Keratinocyte (primary cell): ENCODE data around the gene PACC1. TPM values are rescaled to one million over a fixed set of nuclear protein-coding genes. Genes with fewer than 3 reads are reported as not detected.
"Not testable (repeated sequence)": the region's sequence is repeated elsewhere in the genome, so short reads cannot be mapped to it uniquely, and the experiment has no call there.

Experiments used
- DNase-seq: peaks from one replicate; pipeline ENCODE4 v3.0.0-alpha.2; 2011; ENCODE audit warnings: low read depth, missing footprints, low spot score
- FAIRE-seq: peaks from 2 replicates; lab custom pipeline; 2011; peaks lifted over from hg19 to GRCh38; lab: Jason Lieb, UNC
- H2AFZ ChIP-seq: 2 replicates; pipeline ENCODE4 v1.6.0; 2012; ENCODE audit warnings: low read length, control low read depth, inconsistent platforms; ENCODE audit not compliant: control insufficient read depth
- H3K27ac ChIP-seq: 2 replicates; pipeline ENCODE4 v1.5.1; 2011; ENCODE audit warnings: low read length; ENCODE audit not compliant: control insufficient read depth, insufficient read depth
- H3K27me3 ChIP-seq: 3 replicates; pipeline ENCODE4 v1.6.0; 2011; ENCODE audit warnings: low read length; ENCODE audit not compliant: control insufficient read depth, insufficient read depth; ENCODE audit errors: extremely low read depth
- H3K36me3 ChIP-seq, 2 experiments: 2 replicates in 1 of 2; 3 replicates in 1 of 2; pipeline ENCODE4 v1.5.1; 2011; ENCODE audit warnings: low read length in 2 of 2, mild to moderate bottlenecking in 1 of 2; ENCODE audit not compliant: control insufficient read depth in 2 of 2, insufficient read depth in 2 of 2; ENCODE audit errors: extremely low read depth in 1 of 2
- H3K4me1 ChIP-seq: 3 replicates; pipeline ENCODE4 v1.5.1; 2011; ENCODE audit warnings: low read length; ENCODE audit not compliant: control insufficient read depth, insufficient read depth; ENCODE audit errors: extremely low read depth
- H3K4me2 ChIP-seq: 3 replicates; pipeline ENCODE4 v1.6.0; 2011; ENCODE audit warnings: low read depth, low read length; ENCODE audit not compliant: control insufficient read depth, insufficient read depth; ENCODE audit errors: extremely low read depth
- H3K4me3 ChIP-seq, 3 experiments: fragments of 200-600 bp in 1 of 3; sonication (generic) in 1 of 3; 2 replicates in 2 of 3; 3 replicates in 1 of 3; pipeline ENCODE4 v1.5.1; 2011 to 2016; ENCODE audit warnings: low read length in 3 of 3, mild to moderate bottlenecking in 3 of 3, control low read depth in 2 of 3, inconsistent platforms in 1 of 3, low read depth in 1 of 3, mixed read lengths in 1 of 3, mixed run types in 1 of 3, moderate library complexity in 1 of 3; ENCODE audit not compliant: control insufficient read depth in 2 of 3, insufficient read depth in 2 of 3; ENCODE audit errors: extremely low read depth in 1 of 3
- H3K79me2 ChIP-seq: 2 replicates; pipeline ENCODE4 v1.6.0; 2012; ENCODE audit warnings: low read length; ENCODE audit not compliant: control insufficient read depth, insufficient read depth
- H3K9ac ChIP-seq: 3 replicates; pipeline ENCODE4 v1.6.0; 2011; ENCODE audit warnings: low read length; ENCODE audit not compliant: control insufficient read depth, insufficient read depth; ENCODE audit errors: extremely low read depth
- H3K9me1 ChIP-seq: 3 replicates; pipeline ENCODE4 v1.6.0; 2011; ENCODE audit warnings: low read length; ENCODE audit not compliant: control insufficient read depth, insufficient read depth; ENCODE audit errors: extremely low read depth
- H3K9me3 ChIP-seq: 2 replicates; pipeline ENCODE4 v1.5.1; 2012; ENCODE audit warnings: low read depth, low read length; ENCODE audit not compliant: control insufficient read depth
- H4K20me1 ChIP-seq: 3 replicates; pipeline ENCODE4 v1.6.0; 2011; ENCODE audit warnings: low read length; ENCODE audit not compliant: control insufficient read depth, insufficient read depth; ENCODE audit errors: extremely low read depth
- CTCF ChIP-seq, 3 experiments: IDR thresholded peaks in 1 of 3; conservative IDR thresholded peaks in 1 of 3; optimal IDR thresholded peaks in 1 of 3; 2 replicates in 2 of 3; 3 replicates in 1 of 3; pipeline versions ENCODE3 to v1.5.1; 2011; ENCODE audit warnings: low read length in 3 of 3, mild to moderate bottlenecking in 3 of 3, moderate library complexity in 2 of 3, control low read depth in 1 of 3, inconsistent platforms in 1 of 3; ENCODE audit not compliant: insufficient read depth in 2 of 3; ENCODE audit errors: extremely low read depth in 1 of 3
- EZH2 ChIP-seq: IDR thresholded peaks from one replicate; pipeline ENCODE4 v1.6.1; 2012; ENCODE audit warnings: inconsistent platforms, mild to moderate bottlenecking, low read length, moderate library complexity
- dilution Hi-C: fragments of 300-500 bp; cut with MboI; formaldehyde crosslinking; loops from one replicate; pipeline ENCODE4 v1.7.0; 2020; ENCODE audit warnings: low sequenced_read_pairs; ENCODE audit not compliant: extremely low pct_ligation_motif_present
- polyA plus RNA-seq, 5 experiments: library from polyadenylated mRNA; depleted of rRNA in 3 of 5; stranded (reverse) in 3 of 5; stranded (forward) in 1 of 5; unstranded in 1 of 5; fragments of >200 nt; gene quantifications; 1 replicate in 1 of 5; 2 replicates in 3 of 5; 3 replicates in 1 of 5; pipeline versions ENCODE4 v1.2.1 to v1.2.3, GENCODE V29; 2011 to 2012; ENCODE audit warnings: missing spikeins in 2 of 5, low read depth in 1 of 5, low replicate concordance in 1 of 5

Gene PACC1
- polyA plus RNA-seq, 1 donor (not counting 4 experiments of a cell fraction or from before 2014, with no cell fraction given): 12.7 TPM

DNA sequence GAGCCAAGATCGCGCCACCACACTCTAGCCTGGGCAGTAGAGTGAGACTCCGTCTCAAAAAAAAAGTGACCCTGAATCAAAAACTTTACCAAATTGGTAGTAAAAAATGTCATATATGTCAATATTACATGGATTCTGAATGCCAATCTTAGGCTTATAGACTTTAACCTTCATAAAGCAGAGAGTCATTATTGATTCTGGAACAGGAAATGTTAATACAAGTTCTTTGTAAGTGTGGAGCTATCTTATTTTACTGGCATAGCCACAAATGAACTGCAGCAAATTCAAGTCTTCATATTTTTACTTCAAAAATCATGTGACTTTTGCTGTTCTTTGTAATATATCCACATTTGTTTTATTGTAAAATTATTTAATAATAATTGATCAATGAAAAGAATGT is 88.1 kb downstream of the PACC1 start:
- Histone ChIP-seq H3K79me2 (peaks cover 4% of the 10 kb centered on the region), H3K36me3 (peaks cover 0 to 1% of the 10 kb centered on the region in 2 experiments), H3K9me1 (no peaks in the 10 kb centered on the region), H3K9ac (no peak overlapping the region), H4K20me1 (no peaks in the 10 kb centered on the region), H3K4me1 (no peaks in the 10 kb centered on the region), H3K27ac (no peak overlapping the region), H2AFZ (no peak overlapping the region), H3K27me3 (no peaks in the 10 kb centered on the region), H3K4me2 (no peak overlapping the region), H3K4me3 (no peak overlapping the region), H3K9me3 (no peaks in the 10 kb centered on the region)
- no peak for DNase-seq
- dilution Hi-C loops: no loop called here
- FAIRE-seq: no peak
- TF ChIP-seq CTCF (optimal IDR thresholded peaks at IDR 0.05 in 1 of 3, IDR thresholded peaks at IDR 0.05 in 1 of 3, conservative IDR thresholded peaks at IDR 0.05 in 1 of 3; ENCODE audit: extremely low read depth in 1 of 3, insufficient read depth in 2 of 3, low read length in 3 of 3) (no peak), EZH2 (no peak)

GRCh38 chr1:212323066-212323465 is 91.6 kb downstream of the PACC1 start:
- FAIRE-seq: no peak
- no peak overlapping the region for H2AFZ ChIP-seq
- H3K9me3 ChIP-seq: no peaks in the 10 kb centered on the region
- no peak overlapping the region for H3K9ac ChIP-seq
- peaks cover 6% of the 10 kb centered on the region for H3K79me2 ChIP-seq
- no peak for DNase-seq
- H4K20me1 ChIP-seq: no peaks in the 10 kb centered on the region
- H3K27ac ChIP-seq: no peak overlapping the region
- no peaks in the 10 kb centered on the region for H3K36me3 ChIP-seq
- H3K4me1 ChIP-seq: no peaks in the 10 kb centered on the region
- no peaks in the 10 kb centered on the region for H3K9me1 ChIP-seq
- no peak for TF ChIP-seq EZH2
- no peak for TF ChIP-seq CTCF (optimal IDR thresholded peaks at IDR 0.05 in 1 of 3, IDR thresholded peaks at IDR 0.05 in 1 of 3, conservative IDR thresholded peaks at IDR 0.05 in 1 of 3; ENCODE audit: extremely low read depth in 1 of 3, insufficient read depth in 2 of 3, low read length in 3 of 3)
- no peaks in the 10 kb centered on the region for H3K27me3 ChIP-seq
- no peak overlapping the region for H3K4me2 ChIP-seq
- dilution Hi-C loops: no loop called here
- no peak overlapping the region for H3K4me3 ChIP-seq

- peaks cover 17% of the 10 kb centered on the region for H3K79me2 ChIP-seq
- H2AFZ ChIP-seq, H3K9ac ChIP-seq, H3K4me1 ChIP-seq, H3K9me3 ChIP-seq, dilution Hi-C loops, FAIRE-seq, H3K4me3 ChIP-seq, H3K27me3 ChIP-seq, DNase-seq, H3K4me2 ChIP-seq, H3K9me1 ChIP-seq, H3K36me3 ChIP-seq, H3K27ac ChIP-seq, H4K20me1 ChIP-seq: not testable (repeated sequence)
Observed at GRCh38 chr1:212321031-212321430, 93.7 kb downstream of the PACC1 start.
